GM11168 (cell line): ENCODE measurements around the gene SLC2A9.
"Not testable (repeated sequence)": the region's sequence is repeated elsewhere in the genome, so short reads cannot be mapped to it uniquely, and the experiment has no call there.

Source experiments
- in situ Hi-C: fragments of 300-500 bp; cut with MboI; formaldehyde crosslinking; loops from one replicate; pipeline ENCODE4 v1.12.0; 2022; ENCODE audit warnings: low sequenced_read_pairs; ENCODE audit not compliant: unreplicated experiment

Gene SLC2A9

DNA sequence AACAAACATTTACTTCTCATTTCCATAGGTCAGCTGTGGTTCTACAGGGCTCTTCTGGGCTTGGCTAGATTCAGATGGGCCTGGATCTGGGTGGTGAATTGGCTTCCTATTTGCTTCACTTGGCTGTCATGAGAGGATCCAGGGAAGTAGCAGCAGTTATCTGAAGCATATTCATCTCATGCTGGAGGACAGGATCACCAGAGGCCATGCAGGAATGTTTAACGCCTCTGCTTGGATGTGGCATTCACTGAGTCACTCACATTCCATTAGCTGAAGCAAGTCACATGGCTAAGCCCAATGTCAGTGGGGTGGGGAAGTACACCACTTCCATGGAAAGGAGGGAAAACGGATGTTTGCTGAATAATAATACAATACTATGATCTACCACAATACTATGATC is 224.7 kb downstream of the SLC2A9 start:
- in situ Hi-C loops = not testable (repeated sequence)

DNA sequence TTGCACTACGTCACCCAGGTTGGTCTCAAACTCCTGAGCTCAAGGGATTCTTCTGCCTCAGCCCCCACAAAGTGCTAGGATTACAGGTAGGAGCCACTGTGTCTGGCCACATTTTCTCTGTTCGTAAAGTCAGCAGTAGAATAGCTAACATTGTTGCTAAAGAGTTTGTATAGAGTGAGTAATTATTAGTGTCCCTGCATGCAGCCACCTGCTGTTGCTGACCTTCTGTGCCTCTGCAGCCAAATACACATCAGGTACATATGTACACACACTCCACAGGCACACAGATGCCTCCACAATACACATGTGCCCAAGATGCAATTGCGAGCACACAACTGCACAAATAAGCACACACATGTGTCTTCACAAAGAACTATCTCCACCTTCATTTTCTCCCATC is 228.9 kb downstream of the SLC2A9 start:
- in situ Hi-C loops = no loop called here

DNA sequence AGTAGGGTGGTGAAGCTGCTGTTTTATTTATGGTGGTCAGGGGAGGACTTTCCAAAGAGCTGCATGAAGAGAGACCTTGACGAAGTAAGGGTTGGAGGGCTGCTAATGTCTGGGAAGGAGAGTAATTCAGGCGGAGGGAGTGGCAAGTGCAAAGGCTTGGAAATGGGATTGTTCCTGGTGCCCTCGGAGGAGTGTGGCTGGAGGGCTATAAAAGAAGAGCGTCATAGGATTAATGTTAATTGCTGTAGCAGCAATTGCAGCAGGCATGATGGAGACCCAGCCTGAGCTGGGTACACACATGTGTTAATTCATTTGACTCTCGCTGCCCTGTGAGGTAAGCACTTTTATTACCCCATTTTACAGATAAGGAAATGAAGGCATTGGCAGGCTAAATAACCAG is 235.4 kb downstream of the SLC2A9 start:
- in situ Hi-C loops = not testable (repeated sequence)

DNA sequence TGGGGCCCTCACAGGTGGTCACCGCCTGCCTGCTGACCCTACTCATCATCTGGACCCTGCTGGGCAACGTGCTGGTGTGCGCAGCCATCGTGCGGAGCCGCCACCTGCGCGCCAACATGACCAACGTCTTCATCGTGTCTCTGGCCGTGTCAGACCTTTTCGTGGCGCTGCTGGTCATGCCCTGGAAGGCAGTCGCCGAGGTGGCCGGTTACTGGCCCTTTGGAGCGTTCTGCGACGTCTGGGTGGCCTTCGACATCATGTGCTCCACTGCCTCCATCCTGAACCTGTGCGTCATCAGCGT is 239.2 kb downstream of the SLC2A9 start:
- in situ Hi-C loops = no loop called here

DNA sequence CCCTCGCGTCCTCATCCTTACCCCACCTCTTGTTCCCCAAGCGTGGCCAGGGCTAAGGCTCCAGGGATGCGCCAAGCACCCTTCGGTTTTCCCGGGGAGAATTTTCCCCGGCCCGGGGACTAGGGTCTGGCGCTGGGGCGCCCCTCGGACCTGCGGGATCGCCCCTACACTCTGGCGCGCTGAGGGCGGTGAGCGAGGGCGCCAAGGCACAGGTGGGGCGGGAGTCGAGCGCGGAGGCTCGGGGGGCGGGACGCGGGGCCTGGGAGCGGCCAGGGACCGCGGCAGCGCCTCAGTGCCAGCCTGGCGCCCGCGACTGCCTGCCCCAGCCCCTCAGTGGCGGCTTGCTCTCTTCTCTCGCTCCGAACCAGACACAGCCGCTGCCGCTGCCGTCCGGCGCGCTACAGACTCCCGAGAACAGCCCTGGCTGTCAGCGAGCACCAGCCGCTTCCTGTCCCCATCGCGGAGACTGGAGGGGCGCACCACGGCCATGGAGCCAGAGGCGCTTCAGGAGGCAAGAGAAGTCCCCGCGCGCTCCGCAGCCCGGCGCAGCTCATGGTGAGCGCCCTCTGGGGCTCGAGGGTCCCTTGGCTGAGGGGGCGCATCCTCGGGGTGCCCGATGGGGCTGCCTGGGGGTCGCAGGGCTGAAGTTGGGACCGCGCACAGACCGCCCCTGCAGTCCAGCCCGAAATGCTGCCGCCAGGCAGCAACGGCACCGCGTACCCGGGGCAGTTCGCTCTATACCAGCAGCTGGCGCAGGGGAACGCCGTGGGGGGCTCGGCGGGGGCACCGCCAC is 239.8 kb downstream of the SLC2A9 start, which contains the start of gene DRD5:
TSS of gene DRD5 (plus strand) at position 292 of the 793 bp plus-strand sequence. CDS start at position 688, 396 bp downstream.
- in situ Hi-C loops = no loop called here
